ENCODE data around the gene IFNLR1. TPM values are rescaled to one million over a fixed set of nuclear protein-coding genes. Genes with fewer than 3 reads are reported as not detected.

The IFNLR1 gene
- total RNA-seq, 1 experiment from 2014 or later = 9.6 TPM

GRCh38 chr1:24169286-24169685, 17.8 kb downstream of the IFNLR1 start:
- Histone ChIP-seq H2AFZ (ENCODE audit: low read length) (no peak overlapping the region), H3K9me3 (ENCODE audit: control insufficient read depth, low read depth, low read length) (no peaks in the 10 kb centered on the region), H2BK15ac (ENCODE audit: low read depth, low read length) (no peak overlapping the region), H4K20me1 (ENCODE audit: control insufficient read depth, insufficient read depth, insufficient read length) (no peaks in the 10 kb centered on the region), H2BK12ac (ENCODE audit: insufficient read length, low read depth, low read length) (no peak overlapping the region), H3K18ac (ENCODE audit: insufficient read length, low read depth, low read length) (no peak overlapping the region), H3K27ac (ENCODE audit: insufficient read length, low read depth, low read length) (no peak overlapping the region), H3K9ac (ENCODE audit: extremely low read depth, insufficient read length, low read length) (no peak overlapping the region), H2BK20ac (ENCODE audit: low read depth, low read length, poor library complexity, severe bottlenecking) (no peak overlapping the region), H4K91ac (ENCODE audit: insufficient read length, low read depth, low read length) (no peak overlapping the region), H3K56ac (ENCODE audit: insufficient read length, low read depth, low read length) (no peak overlapping the region), H3K79me2 (ENCODE audit: insufficient read depth, low read length) (no peaks in the 10 kb centered on the region), H3K14ac (ENCODE audit: insufficient read depth, low read length) (no peak overlapping the region), H2BK5ac (ENCODE audit: insufficient read length, low read length) (no peak overlapping the region), H3K4me2 (ENCODE audit: insufficient read depth, insufficient read length, low read length) (no peak overlapping the region), H3K4ac (ENCODE audit: low read depth, low read length) (no peak overlapping the region), H4K8ac (replicated peaks; ENCODE audit: insufficient read length, low read depth, low read length) (no peak overlapping the region), H2AK5ac (ENCODE audit: insufficient read length, low read length) (no peak overlapping the region), H3K79me1 (ENCODE audit: insufficient read depth, low read depth, low read length, poor library complexity, severe bottlenecking) (no peaks in the 10 kb centered on the region), H3K4me1 (ENCODE audit: insufficient read depth, low read length) (no peaks in the 10 kb centered on the region), H3K27me3 (ENCODE audit: insufficient read depth, low read length) (no peaks in the 10 kb centered on the region), H3T11ph (ENCODE audit: low read length) (no peak overlapping the region), H3K23me2 (ENCODE audit: insufficient read length, low read depth, low read length, poor library complexity, severe bottlenecking) (no peaks in the 10 kb centered on the region), H2BK120ac (ENCODE audit: low read depth, low read length, poor library complexity, severe bottlenecking) (no peak overlapping the region), H4K5ac (ENCODE audit: insufficient read length, low read depth, low read length) (no peak overlapping the region), H3K23ac (ENCODE audit: insufficient read length, low read depth, low read length) (no peak overlapping the region)
- no peak overlapping the region; a peak in 1 of 7 replicates for H3K27ac Mint-ChIP-seq
- TF ChIP-seq CTCF (conservative IDR thresholded peaks at IDR 0.05) = no peak
- no CpG with 5 or more reads among the region's 12 CpGs for WGBS (ENCODE audit: extremely low coverage, insufficient read length, low lambda C conversion rate)
- peaks cover 11 to 51% (median 32%) of the 10 kb centered on the region in 3 experiments; a peak in 6 of 7 replicates for H3K36me3 Mint-ChIP-seq (ENCODE audit: insufficient read depth in 1 of 3, low read depth in 3 of 3)
- H3K9me3 Mint-ChIP-seq = no peaks in the 10 kb centered on the region; a peak in 3 of 5 replicates
- no peaks in the 10 kb centered on the region for H3K4me1 Mint-ChIP-seq
- no peak overlapping the region for H3K4me3 Mint-ChIP-seq
- no peaks in the 10 kb centered on the region for H3K27me3 Mint-ChIP-seq (ENCODE audit: low read depth)
- no peak for DNase-seq

Measured in H9 (cell line).